HEK293 (cell line): ENCODE measurements around the gene MED16.
A peak's percentile ranks its signal among the peaks of the same experiment; 100 is the strongest.

Source experiments
- BCL11A ChIP-seq: fragments of 450-650 bp; formaldehyde crosslinking; IDR thresholded peaks from 2 replicates; pipeline ENCODE4 v1.5.1; 2016; ENCODE audit warnings: low read depth, missing biosample characterization, missing genetic modification characterization
- OSR2 ChIP-seq: fragments of 450-650 bp; formaldehyde crosslinking; IDR thresholded peaks from 2 replicates; pipeline ENCODE4 v1.5.1; 2016; ENCODE audit warnings: missing biosample characterization, missing genetic modification characterization
- PRDM1 ChIP-seq: fragments of 450-650 bp; formaldehyde crosslinking; IDR thresholded peaks from 2 replicates; pipeline ENCODE4; 2016; ENCODE audit warnings: missing biosample characterization, missing genetic modification characterization
- SP2 ChIP-seq: fragments of 450-650 bp; formaldehyde crosslinking; IDR thresholded peaks from 2 replicates; pipeline ENCODE4 v1.5.1; 2016; ENCODE audit warnings: missing biosample characterization, missing genetic modification characterization
- TRIM28 ChIP-seq: IDR thresholded peaks from 2 replicates; pipeline ENCODE4 v1.6.1; 2011; ENCODE audit warnings: low read length, control low read depth, borderline replicate concordance
- ZFHX2 ChIP-seq: fragments of 450-650 bp; formaldehyde crosslinking; conservative IDR thresholded peaks from 2 replicates; pipeline ENCODE4 v1.5.1; 2016; ENCODE audit warnings: missing biosample characterization, missing genetic modification characterization
- ZIC2 ChIP-seq: fragments of 450-650 bp; formaldehyde crosslinking; IDR thresholded peaks from 2 replicates; pipeline ENCODE4 v1.5.1; 2016; ENCODE audit warnings: missing biosample characterization, missing genetic modification characterization
- ZNF133 ChIP-seq: fragments of 450-650 bp; formaldehyde crosslinking; IDR thresholded peaks from 2 replicates; pipeline ENCODE4 v1.5.1; 2016; ENCODE audit warnings: missing biosample characterization, missing genetic modification characterization
- ZNF146 ChIP-seq: fragments of 450-650 bp; formaldehyde crosslinking; IDR thresholded peaks from 2 replicates; pipeline ENCODE4 v1.5.1; 2016; ENCODE audit warnings: missing biosample characterization, missing genetic modification characterization
- ZNF19 ChIP-seq: fragments of 450-650 bp; formaldehyde crosslinking; IDR thresholded peaks from 2 replicates; pipeline ENCODE4; 2016; ENCODE audit warnings: missing biosample characterization, missing genetic modification characterization, low read depth
- ZNF24 ChIP-seq: fragments of 450-650 bp; formaldehyde crosslinking; IDR thresholded peaks from 2 replicates; pipeline ENCODE4 v1.5.1; 2016; ENCODE audit warnings: missing biosample characterization, missing genetic modification characterization
- ZNF292 ChIP-seq: fragments of 450-650 bp; formaldehyde crosslinking; IDR thresholded peaks from 2 replicates; pipeline ENCODE4 v1.5.1; 2016; ENCODE audit warnings: low read depth, missing biosample characterization, missing genetic modification characterization, borderline replicate concordance
- ZNF324 ChIP-seq: fragments of 450-650 bp; formaldehyde crosslinking; IDR thresholded peaks from 2 replicates; pipeline ENCODE4 v1.5.1; 2016; ENCODE audit warnings: missing biosample characterization, missing genetic modification characterization
- ZNF341 ChIP-seq: fragments of 450-650 bp; formaldehyde crosslinking; IDR thresholded peaks from 2 replicates; pipeline ENCODE4; 2016; ENCODE audit warnings: low read depth, missing biosample characterization, missing genetic modification characterization
- ZNF433 ChIP-seq: fragments of 450-650 bp; formaldehyde crosslinking; IDR thresholded peaks from 2 replicates; pipeline ENCODE4 v1.5.1; 2016; ENCODE audit warnings: missing biosample characterization, missing genetic modification characterization, low read depth
- ZNF529 ChIP-seq: fragments of 450-650 bp; formaldehyde crosslinking; IDR thresholded peaks from 2 replicates; pipeline ENCODE4 v1.5.1; 2017; ENCODE audit warnings: missing genetic modification characterization, missing biosample characterization; ENCODE audit not compliant: insufficient replicate concordance
- ZNF530 ChIP-seq: fragments of 450-650 bp; formaldehyde crosslinking; IDR thresholded peaks from 2 replicates; pipeline ENCODE4 v1.5.1; 2016; ENCODE audit warnings: low read depth, missing biosample characterization, missing genetic modification characterization
- ZNF555 ChIP-seq: fragments of 450-650 bp; formaldehyde crosslinking; conservative IDR thresholded peaks from 2 replicates; pipeline ENCODE4 v1.5.1; 2017; ENCODE audit warnings: missing biosample characterization, mild to moderate bottlenecking, missing genetic modification characterization, inconsistent platforms
- ZNF670 ChIP-seq: fragments of 450-650 bp; formaldehyde crosslinking; IDR thresholded peaks from 2 replicates; pipeline ENCODE4 v1.5.1; 2016; ENCODE audit warnings: missing biosample characterization, missing genetic modification characterization, low read depth
- ZNF701 ChIP-seq: fragments of 450-650 bp; formaldehyde crosslinking; IDR thresholded peaks from 2 replicates; pipeline ENCODE4 v1.5.1; 2016; ENCODE audit warnings: missing biosample characterization, missing genetic modification characterization
- ZNF707 ChIP-seq: fragments of 450-650 bp; formaldehyde crosslinking; IDR thresholded peaks from 2 replicates; pipeline ENCODE4 v1.5.1; 2016; ENCODE audit warnings: missing biosample characterization, missing genetic modification characterization
- TF ChIP-seq, protein P1 (sequence below): fragments of 450-650 bp; formaldehyde crosslinking; IDR thresholded peaks from 2 replicates; pipeline ENCODE4 v1.5.1; 2016; ENCODE audit warnings: missing biosample characterization, missing genetic modification characterization
- TF ChIP-seq, protein P2 (sequence below): fragments of 450-650 bp; formaldehyde crosslinking; IDR thresholded peaks from 2 replicates; pipeline ENCODE4 v1.5.1; 2017; ENCODE audit warnings: missing biosample characterization, missing genetic modification characterization
- TF ChIP-seq, protein P3 (sequence below): fragments of 450-650 bp; formaldehyde crosslinking; IDR thresholded peaks from 2 replicates; pipeline ENCODE4 v1.5.1; 2017; ENCODE audit warnings: missing biosample characterization, missing genetic modification characterization
- TF ChIP-seq, protein P4 (sequence below): fragments of 450-650 bp; formaldehyde crosslinking; IDR thresholded peaks from 2 replicates; pipeline ENCODE4 v1.5.1; 2016; ENCODE audit warnings: missing biosample characterization, missing genetic modification characterization, borderline replicate concordance
- TF ChIP-seq, protein P5 (sequence below): fragments of 450-650 bp; formaldehyde crosslinking; IDR thresholded peaks from 2 replicates; pipeline ENCODE4 v1.5.1; 2016; ENCODE audit warnings: missing biosample characterization, missing genetic modification characterization
- TF ChIP-seq, protein P6 (sequence below): fragments of 450-650 bp; formaldehyde crosslinking; IDR thresholded peaks from 2 replicates; pipeline ENCODE4 v1.5.1; 2016; ENCODE audit warnings: missing biosample characterization, missing genetic modification characterization

The MED16 gene

DNA sequence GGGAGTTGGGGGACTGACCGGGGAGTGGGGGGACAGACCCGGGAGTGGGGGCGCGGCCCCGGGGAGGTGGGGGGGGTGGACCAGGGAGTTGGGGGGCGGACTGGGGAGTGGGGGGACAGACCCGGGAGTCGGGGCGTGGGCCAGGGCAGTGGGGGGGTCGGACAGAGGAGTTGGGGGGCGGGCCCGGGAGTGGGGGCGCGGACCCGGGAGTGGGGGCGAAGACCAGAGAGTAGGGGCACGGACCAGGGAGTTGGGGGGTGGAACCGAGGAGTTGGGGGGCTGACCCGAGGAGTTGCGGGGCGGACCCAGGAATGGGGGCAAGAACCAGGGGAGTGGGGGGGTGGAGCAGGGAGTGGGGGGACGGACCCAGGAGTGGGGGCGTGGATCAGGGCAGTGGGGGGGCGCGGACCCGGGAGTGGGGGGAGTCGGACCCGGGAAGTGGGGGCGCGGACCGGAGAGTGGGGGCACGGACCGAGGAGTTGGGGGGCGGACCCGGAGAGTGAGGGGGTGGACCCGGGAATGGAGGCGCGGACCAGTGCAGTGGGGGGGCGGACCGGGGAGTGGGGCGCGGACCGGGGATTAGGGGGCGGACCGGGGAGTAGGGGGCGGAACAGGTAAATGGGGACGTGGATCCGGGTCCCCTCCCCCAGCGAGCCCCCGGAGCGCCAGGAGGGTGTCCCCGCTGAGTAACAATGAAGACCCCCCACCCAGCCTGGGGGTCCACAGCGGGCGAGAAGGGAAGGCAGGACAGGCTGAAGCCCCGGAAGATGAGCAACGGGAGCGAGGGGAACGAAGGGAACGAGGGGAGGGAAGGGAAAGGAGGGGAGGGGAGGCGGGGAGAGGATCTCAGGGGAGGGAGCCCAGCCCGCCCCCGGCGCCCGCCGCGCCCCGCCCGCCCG lies 19.4 kb upstream of the MED16 start (continued):
- TF ChIP-seq, protein P1, sequence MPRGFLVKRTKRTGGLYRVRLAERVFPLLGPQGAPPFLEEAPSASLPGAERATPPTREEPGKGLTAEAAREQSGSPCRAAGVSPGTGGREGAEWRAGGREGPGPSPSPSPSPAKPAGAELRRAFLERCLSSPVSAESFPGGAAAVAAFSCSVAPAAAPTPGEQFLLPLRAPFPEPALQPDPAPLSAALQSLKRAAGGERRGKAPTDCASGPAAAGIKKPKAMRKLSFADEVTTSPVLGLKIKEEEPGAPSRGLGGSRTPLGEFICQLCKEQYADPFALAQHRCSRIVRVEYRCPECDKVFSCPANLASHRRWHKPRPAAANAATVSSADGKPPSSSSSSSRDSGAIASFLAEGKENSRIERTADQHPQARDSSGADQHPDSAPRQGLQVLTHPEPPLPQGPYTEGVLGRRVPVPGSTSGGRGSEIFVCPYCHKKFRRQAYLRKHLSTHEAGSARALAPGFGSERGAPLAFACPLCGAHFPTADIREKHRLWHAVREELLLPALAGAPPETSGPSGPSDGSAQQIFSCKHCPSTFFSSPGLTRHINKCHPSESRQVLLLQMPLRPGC (tag by site-specific recombination): no peak
- TF ChIP-seq, protein P2, sequence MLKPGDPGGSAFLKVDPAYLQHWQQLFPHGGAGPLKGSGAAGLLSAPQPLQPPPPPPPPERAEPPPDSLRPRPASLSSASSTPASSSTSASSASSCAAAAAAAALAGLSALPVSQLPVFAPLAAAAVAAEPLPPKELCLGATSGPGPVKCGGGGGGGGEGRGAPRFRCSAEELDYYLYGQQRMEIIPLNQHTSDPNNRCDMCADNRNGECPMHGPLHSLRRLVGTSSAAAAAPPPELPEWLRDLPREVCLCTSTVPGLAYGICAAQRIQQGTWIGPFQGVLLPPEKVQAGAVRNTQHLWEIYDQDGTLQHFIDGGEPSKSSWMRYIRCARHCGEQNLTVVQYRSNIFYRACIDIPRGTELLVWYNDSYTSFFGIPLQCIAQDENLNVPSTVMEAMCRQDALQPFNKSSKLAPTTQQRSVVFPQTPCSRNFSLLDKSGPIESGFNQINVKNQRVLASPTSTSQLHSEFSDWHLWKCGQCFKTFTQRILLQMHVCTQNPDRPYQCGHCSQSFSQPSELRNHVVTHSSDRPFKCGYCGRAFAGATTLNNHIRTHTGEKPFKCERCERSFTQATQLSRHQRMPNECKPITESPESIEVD (tag by site-specific recombination): no peak
- TF ChIP-seq, protein P3, sequence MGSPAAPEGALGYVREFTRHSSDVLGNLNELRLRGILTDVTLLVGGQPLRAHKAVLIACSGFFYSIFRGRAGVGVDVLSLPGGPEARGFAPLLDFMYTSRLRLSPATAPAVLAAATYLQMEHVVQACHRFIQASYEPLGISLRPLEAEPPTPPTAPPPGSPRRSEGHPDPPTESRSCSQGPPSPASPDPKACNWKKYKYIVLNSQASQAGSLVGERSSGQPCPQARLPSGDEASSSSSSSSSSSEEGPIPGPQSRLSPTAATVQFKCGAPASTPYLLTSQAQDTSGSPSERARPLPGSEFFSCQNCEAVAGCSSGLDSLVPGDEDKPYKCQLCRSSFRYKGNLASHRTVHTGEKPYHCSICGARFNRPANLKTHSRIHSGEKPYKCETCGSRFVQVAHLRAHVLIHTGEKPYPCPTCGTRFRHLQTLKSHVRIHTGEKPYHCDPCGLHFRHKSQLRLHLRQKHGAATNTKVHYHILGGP: no peak
- TF ChIP-seq, protein P4, sequence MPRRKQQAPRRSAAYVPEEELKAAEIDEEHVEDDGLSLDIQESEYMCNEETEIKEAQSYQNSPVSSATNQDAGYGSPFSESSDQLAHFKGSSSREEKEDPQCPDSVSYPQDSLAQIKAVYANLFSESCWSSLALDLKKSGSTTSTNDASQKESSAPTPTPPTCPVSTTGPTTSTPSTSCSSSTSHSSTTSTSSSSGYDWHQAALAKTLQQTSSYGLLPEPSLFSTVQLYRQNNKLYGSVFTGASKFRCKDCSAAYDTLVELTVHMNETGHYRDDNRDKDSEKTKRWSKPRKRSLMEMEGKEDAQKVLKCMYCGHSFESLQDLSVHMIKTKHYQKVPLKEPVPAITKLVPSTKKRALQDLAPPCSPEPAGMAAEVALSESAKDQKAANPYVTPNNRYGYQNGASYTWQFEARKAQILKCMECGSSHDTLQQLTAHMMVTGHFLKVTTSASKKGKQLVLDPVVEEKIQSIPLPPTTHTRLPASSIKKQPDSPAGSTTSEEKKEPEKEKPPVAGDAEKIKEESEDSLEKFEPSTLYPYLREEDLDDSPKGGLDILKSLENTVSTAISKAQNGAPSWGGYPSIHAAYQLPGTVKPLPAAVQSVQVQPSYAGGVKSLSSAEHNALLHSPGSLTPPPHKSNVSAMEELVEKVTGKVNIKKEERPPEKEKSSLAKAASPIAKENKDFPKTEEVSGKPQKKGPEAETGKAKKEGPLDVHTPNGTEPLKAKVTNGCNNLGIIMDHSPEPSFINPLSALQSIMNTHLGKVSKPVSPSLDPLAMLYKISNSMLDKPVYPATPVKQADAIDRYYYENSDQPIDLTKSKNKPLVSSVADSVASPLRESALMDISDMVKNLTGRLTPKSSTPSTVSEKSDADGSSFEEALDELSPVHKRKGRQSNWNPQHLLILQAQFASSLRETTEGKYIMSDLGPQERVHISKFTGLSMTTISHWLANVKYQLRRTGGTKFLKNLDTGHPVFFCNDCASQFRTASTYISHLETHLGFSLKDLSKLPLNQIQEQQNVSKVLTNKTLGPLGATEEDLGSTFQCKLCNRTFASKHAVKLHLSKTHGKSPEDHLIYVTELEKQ: no peak
- no peak for TF ChIP-seq ZNF19 (tag by site-specific recombination)
- no peak for TF ChIP-seq ZNF133 (tag by site-specific recombination)
- no peak for TF ChIP-seq BCL11A
- TF ChIP-seq, protein P5, sequence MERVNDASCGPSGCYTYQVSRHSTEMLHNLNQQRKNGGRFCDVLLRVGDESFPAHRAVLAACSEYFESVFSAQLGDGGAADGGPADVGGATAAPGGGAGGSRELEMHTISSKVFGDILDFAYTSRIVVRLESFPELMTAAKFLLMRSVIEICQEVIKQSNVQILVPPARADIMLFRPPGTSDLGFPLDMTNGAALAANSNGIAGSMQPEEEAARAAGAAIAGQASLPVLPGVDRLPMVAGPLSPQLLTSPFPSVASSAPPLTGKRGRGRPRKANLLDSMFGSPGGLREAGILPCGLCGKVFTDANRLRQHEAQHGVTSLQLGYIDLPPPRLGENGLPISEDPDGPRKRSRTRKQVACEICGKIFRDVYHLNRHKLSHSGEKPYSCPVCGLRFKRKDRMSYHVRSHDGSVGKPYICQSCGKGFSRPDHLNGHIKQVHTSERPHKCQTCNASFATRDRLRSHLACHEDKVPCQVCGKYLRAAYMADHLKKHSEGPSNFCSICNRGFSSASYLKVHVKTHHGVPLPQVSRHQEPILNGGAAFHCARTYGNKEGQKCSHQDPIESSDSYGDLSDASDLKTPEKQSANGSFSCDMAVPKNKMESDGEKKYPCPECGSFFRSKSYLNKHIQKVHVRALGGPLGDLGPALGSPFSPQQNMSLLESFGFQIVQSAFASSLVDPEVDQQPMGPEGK: peak; percentile 36; the same call in 1 of the 2 replicates
- TF ChIP-seq, protein P6, sequence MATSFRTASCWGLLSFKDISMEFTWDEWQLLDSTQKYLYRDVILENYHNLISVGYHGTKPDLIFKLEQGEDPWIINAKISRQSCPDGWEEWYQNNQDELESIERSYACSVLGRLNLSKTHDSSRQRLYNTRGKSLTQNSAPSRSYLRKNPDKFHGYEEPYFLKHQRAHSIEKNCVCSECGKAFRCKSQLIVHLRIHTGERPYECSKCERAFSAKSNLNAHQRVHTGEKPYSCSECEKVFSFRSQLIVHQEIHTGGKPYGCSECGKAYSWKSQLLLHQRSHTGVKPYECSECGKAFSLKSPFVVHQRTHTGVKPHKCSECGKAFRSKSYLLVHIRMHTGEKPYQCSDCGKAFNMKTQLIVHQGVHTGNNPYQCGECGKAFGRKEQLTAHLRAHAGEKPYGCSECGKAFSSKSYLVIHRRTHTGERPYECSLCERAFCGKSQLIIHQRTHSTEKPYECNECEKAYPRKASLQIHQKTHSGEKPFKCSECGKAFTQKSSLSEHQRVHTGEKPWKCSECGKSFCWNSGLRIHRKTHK (tag by site-specific recombination): no peak
- TF ChIP-seq OSR2 (tag by site-specific recombination): no peak
- TF ChIP-seq ZNF555 (tag by site-specific recombination): no peak
- TF ChIP-seq PRDM1 (tag by site-specific recombination): no peak
- 0 out of 2 replicates have a peak, but pooled peaks have one; percentile 6 for TF ChIP-seq ZFHX2
- no peak for TF ChIP-seq ZNF433 (tag by site-specific recombination)
- TF ChIP-seq ZNF324 (tag by site-specific recombination): no peak
- TF ChIP-seq ZIC2: peak; percentile 36
- peak; percentile 60 for TF ChIP-seq SP2 (tag by site-specific recombination)
- TF ChIP-seq ZNF707 (tag by site-specific recombination): no peak
- no peak for TF ChIP-seq ZNF146
- TF ChIP-seq ZNF701: no peak
- TF ChIP-seq ZNF24 (tag by site-specific recombination): no peak
- TF ChIP-seq ZNF529: no peak
- no peak for TF ChIP-seq ZNF341 (tag by site-specific recombination)
- TF ChIP-seq ZNF670 (tag by site-specific recombination): no peak
- TF ChIP-seq ZNF530 (tag by site-specific recombination): no peak
- TF ChIP-seq TRIM28: no peak
- no peak for TF ChIP-seq ZNF292 (tag by site-specific recombination)
